ENCODE measurements around the gene RAB40A. TPM values are rescaled to one million over a fixed set of nuclear protein-coding genes. Genes with fewer than 3 reads are reported as not detected.

The RAB40A gene
- total RNA-seq, 2 experiments from 2014 or later: 0.10 to 0.12 TPM

DNA sequence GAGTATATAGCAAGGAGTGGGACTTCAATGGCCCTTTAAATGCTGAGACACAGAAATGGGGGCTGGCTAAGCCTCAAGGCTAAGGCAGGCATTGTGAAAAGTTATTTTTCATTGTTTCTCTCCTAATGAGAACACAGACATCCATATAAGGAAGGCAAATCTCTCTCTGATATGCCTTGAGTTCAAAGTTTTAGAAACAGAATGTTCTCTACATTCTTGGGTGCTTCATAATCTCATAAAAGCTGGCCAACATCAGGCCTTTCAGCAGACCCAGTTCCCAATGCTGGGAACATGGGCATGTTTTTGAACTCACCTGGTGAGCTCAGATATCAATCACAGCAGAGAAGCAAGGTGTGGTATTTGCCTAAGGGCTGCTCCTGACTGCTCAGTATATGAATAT lies 19.4 kb upstream of the RAB40A start:
- no peaks in the 10 kb centered on the region for H3K9me3 Mint-ChIP-seq
- no peak for DNase-seq
- H3K4me1 Mint-ChIP-seq: peaks cover under 1% of the 10 kb centered on the region
- H3K4me3 Mint-ChIP-seq: no peak overlapping the region
- CTCF ChIA-PET: interaction anchor here (1.7 kb wide), 1 partner anchor 9 kb away, joined by 4 read pairs; no protein-coding TSS in a partner anchor
- no peak overlapping the region for H3K27ac Mint-ChIP-seq
- H3K36me3 Mint-ChIP-seq (ENCODE audit: low read depth): no peaks in the 10 kb centered on the region
- H3K27me3 Mint-ChIP-seq: no peaks in the 10 kb centered on the region
- POLR2A ChIA-PET: no interaction called here

DNA sequence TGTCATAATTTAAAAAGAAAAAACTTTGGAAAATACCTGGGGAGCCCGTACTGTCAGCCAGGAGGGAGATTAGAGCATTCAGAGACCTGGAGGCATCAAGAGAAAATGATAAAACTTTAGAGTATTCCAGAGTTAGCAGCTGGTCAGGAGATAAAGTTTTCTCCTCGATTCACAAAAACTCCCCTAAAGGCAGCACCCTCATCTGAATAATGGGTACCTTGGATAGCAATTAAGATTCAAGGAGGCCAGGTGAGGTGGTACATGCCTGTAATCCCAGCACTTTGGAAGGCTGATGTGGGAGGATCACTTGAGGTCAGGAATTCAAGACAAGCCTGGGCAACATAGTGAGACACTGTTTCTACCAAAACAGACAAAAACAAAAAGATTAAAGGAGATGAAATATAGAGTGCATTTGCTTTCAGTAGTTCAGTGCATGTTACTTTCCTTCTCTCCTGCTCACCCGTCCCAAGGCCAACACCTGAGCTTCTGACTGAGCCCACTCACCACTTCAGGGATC lies 18.6 kb upstream of the RAB40A start:
- H3K4me1 Mint-ChIP-seq: peaks cover 5% of the 10 kb centered on the region
- H3K9me3 Mint-ChIP-seq: no peaks in the 10 kb centered on the region
- no peak for DNase-seq
- POLR2A ChIA-PET: no interaction called here
- no peak overlapping the region for H3K27ac Mint-ChIP-seq
- no peaks in the 10 kb centered on the region for H3K36me3 Mint-ChIP-seq (ENCODE audit: low read depth)
- H3K4me3 Mint-ChIP-seq: no peak overlapping the region
- CTCF ChIA-PET: no interaction called here
- H3K27me3 Mint-ChIP-seq: no peaks in the 10 kb centered on the region

DNA sequence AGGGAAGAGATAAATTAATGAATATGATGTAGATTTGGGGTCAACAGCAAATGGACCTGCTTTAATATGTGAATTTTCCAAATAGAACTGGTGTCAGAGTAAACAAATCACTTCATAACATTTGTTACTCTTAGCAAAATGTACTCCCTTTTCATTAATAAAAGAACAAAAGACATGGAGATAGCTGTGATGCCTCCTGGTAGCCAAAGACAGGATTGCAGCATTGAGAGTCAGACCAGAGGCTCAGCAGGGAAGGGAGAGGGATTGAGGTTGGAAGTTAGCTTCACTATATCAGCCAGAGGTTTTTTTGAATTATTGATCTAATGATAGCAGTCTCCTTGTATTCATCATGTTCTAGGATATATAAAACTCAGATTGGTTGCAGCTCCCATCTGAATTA lies 17.4 kb upstream of the RAB40A start:
- H3K4me3 Mint-ChIP-seq: no peak overlapping the region
- CTCF ChIA-PET: no interaction called here

DNA sequence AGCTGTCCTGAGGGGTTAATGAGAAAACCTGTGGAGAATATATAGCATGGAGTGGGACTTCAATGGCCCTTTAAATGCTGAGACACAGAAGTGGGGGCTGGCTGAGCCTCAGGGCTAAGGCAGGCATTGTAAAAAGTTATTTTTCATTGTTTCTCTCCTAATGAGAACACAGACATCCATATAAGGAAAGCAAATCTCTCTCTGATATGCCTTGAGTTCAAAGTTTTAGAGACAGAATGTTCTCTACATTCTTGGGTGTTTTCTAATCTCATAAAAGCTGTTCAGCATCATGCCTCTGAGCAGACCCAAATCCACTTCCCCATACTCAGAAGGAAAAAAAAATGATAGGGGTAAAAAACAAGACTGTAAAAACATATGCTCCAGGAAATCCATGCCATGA lies 16.8 kb upstream of the RAB40A start:
- Mint-ChIP-seq H3K27ac (no peak overlapping the region), H3K9me3 (no peaks in the 10 kb centered on the region), H3K36me3 (ENCODE audit: low read depth) (no peaks in the 10 kb centered on the region), H3K4me3 (no peak overlapping the region), H3K27me3 (no peaks in the 10 kb centered on the region), H3K4me1 (peaks cover 5% of the 10 kb centered on the region)
- no peak for DNase-seq
- ChIA-PET POLR2A (no interaction called here), CTCF (no interaction called here)

More for the DNA sequence above, 17.4 kb upstream of the RAB40A start:
- POLR2A ChIA-PET: no interaction called here
- Mint-ChIP-seq H3K36me3 (ENCODE audit: low read depth) (no peaks in the 10 kb centered on the region), H3K4me1 (peaks cover 5% of the 10 kb centered on the region), H3K27ac (no peak overlapping the region), H3K9me3 (no peaks in the 10 kb centered on the region), H3K27me3 (no peaks in the 10 kb centered on the region)
- DNase-seq: no peak

DNA sequence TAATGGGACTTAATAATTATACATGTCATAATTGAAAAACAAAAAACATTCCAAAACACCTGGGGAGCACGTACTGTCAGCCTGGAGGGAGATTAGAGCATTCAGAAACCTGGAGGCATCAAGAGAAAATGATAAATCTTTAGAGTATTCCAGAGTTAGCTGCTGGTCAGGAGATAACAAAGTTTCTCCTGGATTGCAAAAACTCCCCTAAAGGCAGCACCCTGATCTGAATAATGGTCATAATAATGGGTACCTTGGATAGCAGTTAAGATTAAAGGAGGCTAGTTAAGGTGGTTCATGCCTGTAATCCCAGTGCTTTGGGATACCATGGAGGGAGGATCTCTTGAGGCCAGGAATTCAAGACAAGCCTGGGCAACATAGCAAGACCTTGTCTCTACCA lies 15.9 kb upstream of the RAB40A start:
- DNase-seq: no peak
- Mint-ChIP-seq H3K4me3 (no peak overlapping the region), H3K36me3 (ENCODE audit: low read depth) (no peaks in the 10 kb centered on the region), H3K27ac (no peak overlapping the region), H3K4me1 (peaks cover 5% of the 10 kb centered on the region), H3K9me3 (no peaks in the 10 kb centered on the region), H3K27me3 (no peaks in the 10 kb centered on the region)
- ChIA-PET POLR2A (no interaction called here), CTCF (no interaction called here)

DNA sequence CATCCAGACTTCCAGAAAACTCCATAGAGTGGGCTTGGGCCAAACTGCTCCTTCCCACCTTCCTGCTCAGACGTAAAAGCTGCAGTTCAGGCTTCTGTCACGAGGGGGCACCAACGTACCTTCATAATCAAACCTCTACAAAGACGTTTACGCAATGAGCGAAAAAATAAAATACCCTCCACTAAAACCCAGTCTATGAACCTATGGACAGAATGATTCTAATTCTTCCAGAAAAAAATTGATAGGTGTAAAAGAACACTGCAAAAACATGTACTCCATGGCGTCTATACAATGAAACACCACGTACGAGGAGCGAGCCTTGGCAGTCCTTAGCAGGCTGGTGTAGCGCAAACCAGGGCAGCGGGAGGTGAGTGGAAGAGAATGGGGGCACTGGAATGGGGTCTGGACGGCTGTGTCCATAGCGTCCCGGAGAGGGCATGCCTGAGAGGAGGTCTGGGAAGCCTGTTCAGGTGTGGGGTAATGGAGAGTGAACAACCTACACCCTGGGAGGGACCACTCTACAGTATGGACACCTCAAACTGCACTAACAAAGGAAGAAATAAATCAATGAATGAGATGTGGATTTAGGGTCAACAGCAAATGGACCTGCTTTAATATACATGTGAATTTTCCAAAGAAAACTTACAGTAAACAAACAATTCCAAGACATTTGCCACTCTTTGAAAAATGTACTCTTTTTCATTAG lies 14.4 kb upstream of the RAB40A start:
- peak; percentile 68 for DNase-seq
- POLR2A ChIA-PET: no interaction called here
- no peaks in the 10 kb centered on the region for H3K36me3 Mint-ChIP-seq (ENCODE audit: low read depth)
- H3K4me3 Mint-ChIP-seq: peak overlapping the region; percentile 66
- H3K4me1 Mint-ChIP-seq: peaks cover 5% of the 10 kb centered on the region
- H3K27me3 Mint-ChIP-seq: no peaks in the 10 kb centered on the region
- no peak overlapping the region for H3K27ac Mint-ChIP-seq
- CTCF ChIA-PET: no interaction called here
- H3K9me3 Mint-ChIP-seq: no peaks in the 10 kb centered on the region

DNA sequence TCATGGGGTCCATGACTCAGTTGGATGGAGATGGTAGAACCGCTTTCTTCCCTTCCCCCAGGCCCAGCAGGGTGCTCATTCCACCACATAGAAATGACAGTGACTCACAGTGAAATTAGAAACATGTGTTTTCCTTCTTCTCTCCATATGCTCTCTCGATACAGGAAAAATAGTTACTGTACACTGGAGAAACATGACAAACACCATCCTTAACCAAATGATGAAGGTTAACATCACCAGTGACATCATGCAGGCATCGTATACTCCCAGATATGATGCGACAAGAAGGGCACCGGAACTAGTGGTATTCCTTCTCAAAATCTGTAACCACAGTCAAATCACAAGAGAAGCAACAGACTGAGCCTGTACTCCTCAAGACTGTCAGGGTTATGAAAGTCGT lies 11.7 kb upstream of the RAB40A start:
- ChIA-PET POLR2A (no interaction called here), CTCF (no interaction called here)
- Mint-ChIP-seq H3K4me3 (no peak overlapping the region), H3K36me3 (ENCODE audit: low read depth) (no peaks in the 10 kb centered on the region), H3K27me3 (no peaks in the 10 kb centered on the region), H3K9me3 (no peaks in the 10 kb centered on the region), H3K27ac (no peak overlapping the region), H3K4me1 (peaks cover 5% of the 10 kb centered on the region)
- no peak for DNase-seq

DNA sequence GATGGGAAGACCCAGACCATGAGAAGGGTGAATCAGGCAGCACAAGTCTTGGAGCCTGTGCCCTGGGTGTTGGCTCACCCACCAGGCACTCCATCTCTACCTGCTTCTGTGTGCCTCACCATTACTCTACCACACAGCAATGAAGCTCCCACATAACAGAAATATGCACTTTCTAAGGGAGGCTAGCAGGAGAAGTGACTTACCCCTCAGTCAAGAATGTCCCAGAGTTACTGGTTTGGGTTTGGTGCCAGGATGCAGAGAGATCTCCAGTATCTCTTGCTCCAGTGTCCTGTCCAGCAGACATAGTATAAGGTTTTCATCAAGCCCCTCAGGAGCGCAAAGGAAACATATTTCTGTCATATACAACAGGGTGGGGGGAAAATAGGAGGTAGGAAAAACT lies 11.3 kb upstream of the RAB40A start:
- DNase-seq: no peak
- Mint-ChIP-seq H3K36me3 (ENCODE audit: low read depth) (no peaks in the 10 kb centered on the region), H3K4me1 (peaks cover 5% of the 10 kb centered on the region), H3K9me3 (no peaks in the 10 kb centered on the region), H3K4me3 (no peak overlapping the region), H3K27me3 (no peaks in the 10 kb centered on the region), H3K27ac (no peak overlapping the region)
- ChIA-PET POLR2A (no interaction called here), CTCF (interaction anchor here (1.1 kb wide), 1 partner anchor 9 kb away, joined by 4 read pairs; no protein-coding TSS in a partner anchor)

DNA sequence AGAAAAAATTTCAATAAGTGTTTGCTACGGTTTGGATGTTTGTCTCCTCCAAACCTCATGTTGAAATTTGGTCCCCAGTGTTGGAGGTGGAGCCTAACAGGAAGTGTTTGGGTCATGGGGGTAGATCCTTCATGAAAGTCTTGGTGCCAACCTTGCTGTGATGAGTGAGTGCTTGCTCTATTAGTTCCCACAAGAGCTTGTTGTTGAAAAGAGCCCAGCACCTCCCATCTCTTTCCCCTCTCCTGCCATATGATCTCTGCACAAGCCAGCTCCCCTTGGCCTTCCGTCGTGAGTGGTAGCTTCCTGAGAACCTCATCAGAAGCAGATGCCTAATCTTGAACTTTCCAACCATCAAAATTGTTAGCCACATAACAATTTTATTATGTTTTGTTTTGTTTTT lies 10.3 kb upstream of the RAB40A start:
- H3K9me3 Mint-ChIP-seq: no peaks in the 10 kb centered on the region
- ChIA-PET POLR2A (no interaction called here), CTCF (interaction anchor here (1.1 kb wide), 1 partner anchor 10 kb away, joined by 4 read pairs; no protein-coding TSS in a partner anchor)
- H3K4me3 Mint-ChIP-seq: no peak overlapping the region
- no peaks in the 10 kb centered on the region for H3K27me3 Mint-ChIP-seq
- no peaks in the 10 kb centered on the region for H3K36me3 Mint-ChIP-seq (ENCODE audit: low read depth)
- no peak overlapping the region for H3K27ac Mint-ChIP-seq
- DNase-seq: no peak
- H3K4me1 Mint-ChIP-seq: peaks cover 5% of the 10 kb centered on the region

DNA sequence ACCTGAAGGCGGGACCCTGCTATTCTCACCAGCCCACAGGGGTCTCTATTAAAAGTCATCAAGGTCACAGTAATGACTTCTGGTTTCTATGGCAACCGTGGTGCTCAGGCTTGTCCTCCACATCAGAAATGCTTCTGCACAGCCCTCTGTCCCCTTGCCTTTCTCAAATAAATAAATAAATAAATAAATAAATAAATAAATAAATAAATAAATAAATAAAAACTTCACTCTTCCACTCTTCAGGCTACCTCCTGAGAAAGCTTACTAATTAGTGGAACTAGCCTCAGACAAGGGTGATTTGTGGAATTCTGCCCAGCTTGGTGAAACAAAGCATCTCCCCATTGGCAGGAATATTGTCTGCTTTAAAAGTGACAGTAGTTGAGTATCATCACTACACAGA lies 5.5 kb upstream of the RAB40A start:
- no peak overlapping the region for H3K27ac Mint-ChIP-seq
- POLR2A ChIA-PET: no interaction called here
- no peaks in the 10 kb centered on the region for H3K4me1 Mint-ChIP-seq
- H3K36me3 Mint-ChIP-seq (ENCODE audit: low read depth): no peaks in the 10 kb centered on the region
- CTCF ChIA-PET: no interaction called here
- no peak for DNase-seq
- H3K4me3 Mint-ChIP-seq: no peak overlapping the region
- no peaks in the 10 kb centered on the region for H3K9me3 Mint-ChIP-seq
- H3K27me3 Mint-ChIP-seq: no peaks in the 10 kb centered on the region

DNA sequence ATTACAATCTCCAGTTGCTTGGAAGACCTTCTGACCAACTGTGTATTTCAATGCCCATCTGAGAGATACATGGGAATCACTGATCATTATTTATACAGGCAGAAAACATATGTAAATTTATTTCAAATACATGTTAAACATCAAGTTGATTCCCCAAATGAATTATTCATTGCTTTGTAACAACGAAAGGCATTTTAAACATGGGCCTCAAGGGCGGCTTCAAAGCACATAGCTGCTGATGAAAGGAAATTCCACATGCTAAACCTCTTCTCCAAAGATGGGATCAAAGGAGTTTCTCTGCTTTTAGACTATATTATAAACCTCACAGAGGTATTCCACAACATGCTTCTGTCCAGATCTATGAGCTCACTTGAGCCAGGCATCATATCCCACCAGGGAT lies 4.3 kb upstream of the RAB40A start:
- H3K36me3 Mint-ChIP-seq (ENCODE audit: low read depth): no peaks in the 10 kb centered on the region
- POLR2A ChIA-PET: no interaction called here
- H3K27me3 Mint-ChIP-seq: no peaks in the 10 kb centered on the region
- H3K9me3 Mint-ChIP-seq: no peaks in the 10 kb centered on the region
- no peak for DNase-seq
- no peaks in the 10 kb centered on the region for H3K4me1 Mint-ChIP-seq
- CTCF ChIA-PET: no interaction called here
- H3K4me3 Mint-ChIP-seq: no peak overlapping the region
- H3K27ac Mint-ChIP-seq: no peak overlapping the region

DNA sequence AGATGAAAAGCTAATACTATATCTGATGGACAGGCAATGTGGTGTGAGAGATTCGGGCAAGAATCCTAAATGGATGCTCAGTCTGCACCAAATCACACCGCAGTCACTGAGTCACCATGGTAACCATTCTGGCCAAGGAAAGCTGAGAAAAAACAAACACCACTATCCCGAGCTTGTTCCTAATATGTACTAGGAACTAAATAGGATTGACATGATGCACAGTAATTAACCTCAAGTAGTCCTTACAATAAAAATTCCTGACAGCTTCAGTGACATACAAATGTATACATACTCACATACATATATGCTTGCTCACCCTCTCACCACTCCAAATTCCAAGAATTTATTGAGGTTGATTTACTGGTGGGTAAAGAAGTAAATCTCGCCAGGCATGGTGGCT lies 1.1 kb upstream of the RAB40A start:
- no peaks in the 10 kb centered on the region for H3K27me3 Mint-ChIP-seq
- POLR2A ChIA-PET: no interaction called here
- H3K4me3 Mint-ChIP-seq: no peak overlapping the region
- CTCF ChIA-PET: interaction anchor here (1.2 kb wide), 1 partner anchor 31 kb away, joined by 3 read pairs; no protein-coding TSS in a partner anchor
- H3K36me3 Mint-ChIP-seq (ENCODE audit: low read depth): no peaks in the 10 kb centered on the region
- H3K4me1 Mint-ChIP-seq: no peaks in the 10 kb centered on the region
- H3K9me3 Mint-ChIP-seq: no peaks in the 10 kb centered on the region
- DNase-seq: no peak
- no peak overlapping the region for H3K27ac Mint-ChIP-seq

DNA sequence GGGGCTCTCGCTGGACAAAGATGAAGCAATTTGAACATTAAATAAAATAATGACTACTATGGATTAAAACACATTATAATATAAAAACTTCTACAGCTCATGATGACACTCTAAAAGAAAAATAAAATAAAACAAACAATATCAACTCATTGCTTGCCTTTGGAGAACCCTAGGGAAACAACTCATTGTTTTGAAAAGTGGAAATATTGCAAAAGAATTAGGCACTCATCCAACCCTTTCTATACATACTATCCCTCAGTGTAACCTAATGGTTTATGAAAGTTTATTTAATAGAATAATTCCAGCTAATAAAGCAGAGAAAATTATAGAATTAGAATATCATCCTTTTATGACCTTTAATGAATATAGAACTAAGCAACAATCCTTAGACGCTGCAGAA lies 718 bp downstream of the RAB40A start:
- CTCF ChIA-PET: interaction anchor here (0.6 kb wide), 1 partner anchor 31 kb away, joined by 3 read pairs; no protein-coding TSS in a partner anchor

DNA sequence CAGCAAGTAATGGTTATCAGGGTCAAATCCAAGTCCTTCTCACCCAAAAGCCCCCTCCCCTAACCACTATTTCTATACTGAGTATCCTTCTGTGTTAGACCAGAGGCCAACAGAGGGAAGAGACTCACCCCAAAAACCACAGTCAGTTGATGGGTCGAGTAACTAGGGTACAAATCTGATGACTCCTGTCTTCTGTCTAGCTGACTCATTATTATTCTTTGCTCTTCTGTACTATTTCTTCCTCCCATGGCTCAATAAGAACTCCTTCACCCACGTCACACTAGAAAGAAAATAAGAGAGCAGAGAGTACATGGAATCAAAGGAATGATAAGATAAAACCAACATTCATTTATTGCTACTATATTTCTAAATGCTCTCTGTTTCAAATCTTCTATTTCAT lies 2.0 kb downstream of the RAB40A start:
- Mint-ChIP-seq H3K4me1 (no peaks in the 10 kb centered on the region), H3K27me3 (no peaks in the 10 kb centered on the region), H3K4me3 (no peak overlapping the region), H3K9me3 (no peaks in the 10 kb centered on the region), H3K27ac (no peak overlapping the region), H3K36me3 (ENCODE audit: low read depth) (no peaks in the 10 kb centered on the region)
- POLR2A ChIA-PET: no interaction called here
- no peak for DNase-seq
- CTCF ChIA-PET: no interaction called here

More for the DNA sequence above, 718 bp downstream of the RAB40A start:
- H3K27ac Mint-ChIP-seq: no peak overlapping the region
- no peak overlapping the region for H3K4me3 Mint-ChIP-seq
- POLR2A ChIA-PET: no interaction called here
- H3K36me3 Mint-ChIP-seq (ENCODE audit: low read depth): no peaks in the 10 kb centered on the region
- no peaks in the 10 kb centered on the region for H3K4me1 Mint-ChIP-seq
- no peak for DNase-seq
- H3K9me3 Mint-ChIP-seq: no peaks in the 10 kb centered on the region
- no peaks in the 10 kb centered on the region for H3K27me3 Mint-ChIP-seq

Data from activated CD4-positive, alpha-beta T cell treated with anti-CD3 and anti-CD28 coated beads, Interleukin-2, amount 10 ng/mL, durations not matched to agents 7 days and 5 days (primary cell).